NCI-H510A treated with DMSO at 0.1 percent for 48 hours (cell line): Measurements from ENCODE around the gene INPP1.

ENCODE experiments used
- DNase-seq: peaks from one replicate; lab custom pipeline; 2025; lab: John Stamatoyannopoulos, UW

Gene INPP1

GRCh38 chr2:190362894-190363293 lies 19.5 kb downstream of the INPP1 start:
- DNase-seq: no peak

- peak; percentile 5 for DNase-seq
Observed at GRCh38 chr2:190365499-190366204, 22.3 kb downstream of the INPP1 start.

GRCh38 chr2:190366248-190366753 lies 22.9 kb downstream of the INPP1 start:
- DNase-seq: no peak

- no peak for DNase-seq
Observed at GRCh38 chr2:190367091-190367490, 23.7 kb downstream of the INPP1 start.

- no peak for DNase-seq
Observed at GRCh38 chr2:190369635-190370034, 26.2 kb downstream of the INPP1 start.

GRCh38 chr2:190376083-190376482 lies 32.7 kb downstream of the INPP1 start:
- no peak for DNase-seq

GRCh38 chr2:190376591-190377245 lies 33.3 kb downstream of the INPP1 start:
- no peak for DNase-seq

GRCh38 chr2:190378880-190379237 lies 35.5 kb downstream of the INPP1 start:
- DNase-seq: no peak

GRCh38 chr2:190379249-190379964 lies 36.0 kb downstream of the INPP1 start:
- peak; percentile 68 for DNase-seq

- DNase-seq: no peak
Observed at GRCh38 chr2:190380962-190381412, 37.6 kb downstream of the INPP1 start.

- DNase-seq: peak; percentile 64
Observed at GRCh38 chr2:190382851-190383250, 39.5 kb downstream of the INPP1 start.

- DNase-seq: no peak
Observed at GRCh38 chr2:190387422-190387821, 44.0 kb downstream of the INPP1 start.

GRCh38 chr2:190396271-190396670 lies 52.9 kb downstream of the INPP1 start:
- DNase-seq: no peak

GRCh38 chr2:190402986-190403603 lies 59.7 kb downstream of the INPP1 start:
- DNase-seq: no peak

- no peak for DNase-seq
Observed at GRCh38 chr2:190404487-190404886, 61.1 kb downstream of the INPP1 start.

GRCh38 chr2:190405070-190405469 lies 61.7 kb downstream of the INPP1 start:
- DNase-seq: no peak

- DNase-seq: no peak
Observed at GRCh38 chr2:190405995-190406394, 62.6 kb downstream of the INPP1 start.

GRCh38 chr2:190406805-190407204 lies 63.4 kb downstream of the INPP1 start:
- no peak for DNase-seq

GRCh38 chr2:190407246-190407661 lies 63.9 kb downstream of the INPP1 start:
- peak; percentile 42 for DNase-seq

- DNase-seq: peak; percentile 47
Observed at GRCh38 chr2:190407662-190408537, 64.5 kb downstream of the INPP1 start, which contains the start of gene MFSD6. Gene MFSD6 (plus strand): TSS chr2:190408355. CDS start chr2:190436030, 27,675 bp downstream.
